B cell (primary cell): ENCODE results near the gene RBM19. TPM values are rescaled to one million over a fixed set of nuclear protein-coding genes. Genes with fewer than 3 reads are reported as not detected.

Source experiments
- ATAC-seq: fragments of 200-7000 bp; cut with Tn5 transposase; one replicate; pipeline ENCODE4 v1.10.0; 2021; ENCODE audit warnings: low read depth, mild to moderate bottlenecking, moderate number of reproducible peaks, moderate library complexity
- CTCF ChIA-PET: fragments of 350-600 bp; sonication (Branson Sonifier 250); formaldehyde crosslinking; loops from one replicate; lab custom pipeline; 2021; ENCODE audit warnings: antibody characterized with exemption, inconsistent platforms; lab: Charles Lee
- POLR2A ChIA-PET: fragments of 350-600 bp; sonication (Branson Sonifier 250); formaldehyde crosslinking; loops from one replicate; lab custom pipeline; 2021; ENCODE audit warnings: antibody characterized with exemption; lab: Charles Lee
- DNase-seq: peaks from one replicate; pipeline ENCODE4 v3.0.0; 2013
- H2AFZ ChIP-seq: 2 replicates; pipeline ENCODE4 v1.6.1; 2012; ENCODE audit warnings: mild to moderate bottlenecking, low read depth, low read length; ENCODE audit not compliant: insufficient read depth, poor library complexity, severe bottlenecking
- H3K27ac ChIP-seq, 2 donors: 1 replicate in 1 of 2; 2 replicates in 1 of 2; pipeline ENCODE4 v1.5.1; 2012 to 2013; ENCODE audit warnings: low read length in 2 of 2, mild to moderate bottlenecking in 2 of 2, moderate library complexity in 1 of 2
- H3K27me3 ChIP-seq, 4 experiments: fragments of 200-600 bp in 1 of 4; sonication (generic) in 1 of 4; replicated peaks in 1 of 4; 1 replicate in 2 of 4; 2 replicates in 2 of 4; pipeline versions ENCODE4 v1.6.1 to v1.7.0; 2013 to 2016; ENCODE audit warnings: low read length in 3 of 4, mild to moderate bottlenecking in 2 of 4, mixed read lengths in 1 of 4, moderate library complexity in 1 of 4; ENCODE audit not compliant: insufficient read depth in 4 of 4, control insufficient read depth in 3 of 4; ENCODE audit errors: control extremely low read depth in 1 of 4
- H3K36me3 ChIP-seq, 2 experiments: replicated peaks in 1 of 2; 1 replicate in 1 of 2; 2 replicates in 1 of 2; pipeline versions ENCODE4 v1.6.1 to v1.7.1; 2013; ENCODE audit warnings: low read length in 1 of 2; ENCODE audit not compliant: insufficient read depth in 2 of 2, control insufficient read depth in 1 of 2; ENCODE audit errors: control extremely low read depth in 1 of 2, extremely low read depth in 1 of 2
- H3K4me1 ChIP-seq, 2 donors: fragments of 200-600 bp in 1 of 2; sonication (generic) in 1 of 2; 1 replicate in 1 of 2; 2 replicates in 1 of 2; pipeline versions ENCODE4 v1.5.1 to v1.6.1; 2013 to 2017; ENCODE audit warnings: low read length in 2 of 2; ENCODE audit not compliant: control insufficient read depth in 2 of 2, insufficient read depth in 2 of 2
- H3K4me2 ChIP-seq: replicated peaks from 2 replicates; pipeline ENCODE3; 2012; ENCODE audit warnings: mild to moderate bottlenecking, low read depth, low read length; ENCODE audit not compliant: poor library complexity, severe bottlenecking
- H3K4me3 ChIP-seq, 5 experiments: fragments of 200-600 bp in 1 of 5; sonication (generic) in 1 of 5; 1 replicate in 3 of 5; 2 replicates in 2 of 5; pipeline versions ENCODE4 v1.5.1 to v1.7.0; 2011 to 2016; ENCODE audit warnings: low read length in 4 of 5, mild to moderate bottlenecking in 4 of 5, low read depth in 2 of 5, control low read depth in 1 of 5, moderate library complexity in 1 of 5; ENCODE audit not compliant: insufficient read depth in 1 of 5; ENCODE audit errors: control extremely low read depth in 1 of 5, extremely low read depth in 1 of 5
- H3K79me2 ChIP-seq: fragments of 200-600 bp; sonication (generic); one replicate; pipeline ENCODE4 v1.6.0; 2016; ENCODE audit warnings: low read length; ENCODE audit not compliant: control insufficient read depth, insufficient read depth
- H3K9ac ChIP-seq: fragments of 200-600 bp; sonication (generic); 2 replicates; pipeline ENCODE4 v1.6.1; 2017; ENCODE audit warnings: mild to moderate bottlenecking, low read length, moderate library complexity
- H3K9me3 ChIP-seq, 3 donors: one replicate each; pipeline versions ENCODE4 v1.6.1 to v1.7.1; 2013; ENCODE audit warnings: low read length in 2 of 3; ENCODE audit not compliant: control insufficient read depth in 2 of 3, insufficient read depth in 1 of 3; ENCODE audit errors: control extremely low read depth in 1 of 3
- H4K20me1 ChIP-seq: 2 replicates; pipeline ENCODE4 v1.6.0; 2012; ENCODE audit warnings: mild to moderate bottlenecking, low read length; ENCODE audit not compliant: insufficient read depth, control insufficient read depth, poor library complexity, severe bottlenecking
- H3K27ac Mint-ChIP-seq: one replicate; pipeline ENCODE4 v1.8.0; 2021; ENCODE audit warnings: mixed read lengths
- H3K27me3 Mint-ChIP-seq: one replicate; pipeline ENCODE4 v1.8.0; 2021; ENCODE audit warnings: mixed read lengths
- H3K4me1 Mint-ChIP-seq: one replicate; pipeline ENCODE4 v1.8.0; 2021; ENCODE audit warnings: mixed read lengths
- H3K4me3 Mint-ChIP-seq: one replicate; pipeline ENCODE4 v1.8.0; 2021; ENCODE audit warnings: mixed read lengths
- H3K9me3 Mint-ChIP-seq: one replicate; pipeline ENCODE4 v1.8.0; 2022; ENCODE audit warnings: mixed read lengths; ENCODE audit not compliant: insufficient read depth
- CTCF ChIP-seq: fragments of 200-600 bp; IDR thresholded peaks from one replicate; pipeline ENCODE4 v1.8.0; 2022; ENCODE audit warnings: antibody characterized with exemption, mild to moderate bottlenecking
- EZH2 ChIP-seq: IDR thresholded peaks from 2 replicates; pipeline ENCODE4 v1.6.1; 2012; ENCODE audit warnings: borderline replicate concordance, low read depth, mild to moderate bottlenecking, moderate library complexity, low read length; ENCODE audit not compliant: insufficient read depth, poor library complexity, severe bottlenecking
- WGBS: methylation state at CpG from one replicate; pipeline ENCODE4 v1.1.5; 2013; ENCODE audit warnings: missing lambda C conversion rate; ENCODE audit not compliant: insufficient coverage; 5-methylcytosine and 5-hydroxymethylcytosine counted together
- intact Hi-C: fragments of 100-400 bp; cut with micrococcal nuclease; formaldehyde crosslinking; loops from one replicate; pipeline ENCODE4 v1.10.0; 2022
- polyA plus RNA-seq: library from polyadenylated mRNA; depleted of rRNA; stranded (reverse); fragments of >200 nt; gene quantifications from 2 replicates; pipeline ENCODE4 v1.2.3, GENCODE V29; 2012
- total RNA-seq, 2 donors: library from RNA; stranded (reverse); fragments of 120-200 nt in 1 of 2; gene quantifications; 1 replicate in 1 of 2; 2 replicates in 1 of 2; pipeline versions ENCODE4 v1.2.3 to v1.2.4, GENCODE V29; 2013 to 2022

The RBM19 gene
- total and polyA plus RNA-seq, 2 donors (not counting 1 experiment from before 2014, with no cell fraction given): 43.1 to 90.0 TPM

GRCh38 chr12:113854385-113855142 is 111.6 kb downstream of the RBM19 start:
- no peak overlapping the region for H3K9ac ChIP-seq
- H3K4me3 ChIP-seq: no peak overlapping the region
- TF ChIP-seq EZH2 (no peak), CTCF (no peak)
- no peak for DNase-seq
- 98% methylated on average over 17 of the region's 17 CpGs for WGBS
- CTCF ChIA-PET: no interaction called here
- H3K27ac ChIP-seq: no peak overlapping the region
- H3K36me3 ChIP-seq: peaks cover 0 to 58% of the 10 kb centered on the region in 2 experiments
- Mint-ChIP-seq H3K4me3 (no peak overlapping the region), H3K4me1 (no peaks in the 10 kb centered on the region), H3K9me3 (no peaks in the 10 kb centered on the region), H3K27ac (no peak overlapping the region), H3K27me3 (no peaks in the 10 kb centered on the region)
- H3K79me2 ChIP-seq: no peaks in the 10 kb centered on the region
- no peak overlapping the region for H2AFZ ChIP-seq
- no peak overlapping the region for H3K4me2 ChIP-seq
- ATAC-seq: no peak
- intact Hi-C loops: no loop called here
- no peaks in the 10 kb centered on the region for H3K4me1 ChIP-seq
- H3K9me3 ChIP-seq: no peaks in the 10 kb centered on the region
- H4K20me1 ChIP-seq: no peaks in the 10 kb centered on the region
- POLR2A ChIA-PET: no interaction called here
- no peaks in the 10 kb centered on the region for H3K27me3 ChIP-seq

- WGBS: 93% methylated on average over 3 of the region's 4 CpGs
- H3K36me3 ChIP-seq: peaks cover 0 to 52% of the 10 kb centered on the region in 2 experiments
Observed at GRCh38 chr12:113853491-113853890, 112.6 kb downstream of the RBM19 start.

More at GRCh38 chr12:113853491-113853890, 112.6 kb downstream of the RBM19 start:
- Histone ChIP-seq H3K4me1 (no peaks in the 10 kb centered on the region), H3K27ac (no peak overlapping the region), H2AFZ (no peak overlapping the region), H3K9me3 (no peaks in the 10 kb centered on the region), H4K20me1 (no peaks in the 10 kb centered on the region), H3K79me2 (no peaks in the 10 kb centered on the region), H3K27me3 (no peaks in the 10 kb centered on the region), H3K4me3 (no peak overlapping the region), H3K4me2 (no peak overlapping the region), H3K9ac (no peak overlapping the region)
- DNase-seq (no peak), ATAC-seq (no peak)
- Mint-ChIP-seq H3K27me3 (no peaks in the 10 kb centered on the region), H3K9me3 (no peaks in the 10 kb centered on the region), H3K27ac (no peak overlapping the region), H3K4me3 (no peak overlapping the region), H3K4me1 (no peaks in the 10 kb centered on the region)
- POLR2A ChIA-PET: no interaction called here
- intact Hi-C loops: no loop called here
- CTCF ChIA-PET: no interaction called here
- no peak for TF ChIP-seq EZH2
- no peak for TF ChIP-seq CTCF
